ENCODE data around the gene INTS3.
A peak's percentile ranks its signal among the peaks of the same experiment; 100 is the strongest.

INTS3 gene

GRCh38 chr1:153727463-153728304, at the start of gene INTS3:
Gene INTS3 (plus strand): TSS chr1:153728050. CDS start chr1:153728635, 585 bp downstream.
- peak; percentile 96 for DNase-seq

GRCh38 chr1:153678519-153679336, 49.1 kb upstream of the INTS3 start, which contains the start of gene NPR1:
Gene NPR1 (plus strand): TSS chr1:153678688. CDS start chr1:153679109, 421 bp downstream.
- DNase-seq: no peak

- no peak for DNase-seq
These were observed 48.3 kb upstream of the INTS3 start for GRCh38 chr1:153679337-153680119.

- DNase-seq: no peak
These were observed 47.8 kb upstream of the INTS3 start for GRCh38 chr1:153680120-153680403.

GRCh38 chr1:153682730-153683129, 45.1 kb upstream of the INTS3 start:
- no peak for DNase-seq

- DNase-seq: no peak
These were observed 44.0 kb upstream of the INTS3 start for GRCh38 chr1:153683854-153684253.

GRCh38 chr1:153684892-153685291, 43.0 kb upstream of the INTS3 start:
- DNase-seq: no peak

GRCh38 chr1:153685544-153686340, 42.1 kb upstream of the INTS3 start:
- no peak for DNase-seq

- DNase-seq: no peak
These were observed 40.3 kb upstream of the INTS3 start for GRCh38 chr1:153687346-153688125.

GRCh38 chr1:153688276-153688675, 39.6 kb upstream of the INTS3 start:
- DNase-seq: no peak

- no peak for DNase-seq
These were observed 39.0 kb upstream of the INTS3 start for GRCh38 chr1:153688736-153689328.

GRCh38 chr1:153693466-153693865, 34.4 kb upstream of the INTS3 start:
- no peak for DNase-seq

- no peak for DNase-seq
These were observed 31.1 kb upstream of the INTS3 start for GRCh38 chr1:153696741-153697140.

- DNase-seq: no peak
These were observed 30.4 kb upstream of the INTS3 start for GRCh38 chr1:153697191-153698019.

GRCh38 chr1:153698020-153698922, 29.6 kb upstream of the INTS3 start:
- no peak for DNase-seq

GRCh38 chr1:153698923-153699714, 28.7 kb upstream of the INTS3 start:
- no peak for DNase-seq

- DNase-seq: no peak
These were observed 28.1 kb upstream of the INTS3 start for GRCh38 chr1:153699768-153700167.

GRCh38 chr1:153705484-153705883, 22.4 kb upstream of the INTS3 start:
- no peak for DNase-seq
